CD4-positive, alpha-beta T cell (primary cell): Measurements from ENCODE around the gene C13orf46. TPM values are rescaled to one million over a fixed set of nuclear protein-coding genes. Genes with fewer than 3 reads are reported as not detected.

Experiments
- ATAC-seq: fragments of 200-7000 bp; cut with Tn5 transposase; one replicate; pipeline ENCODE4 v1.10.0; 2022; ENCODE audit warnings: mild to moderate bottlenecking; ENCODE audit not compliant: poor library complexity
- CTCF ChIA-PET: fragments of 350-600 bp; sonication (Branson Sonifier 250); formaldehyde crosslinking; loops from one replicate; lab custom pipeline; 2021; ENCODE audit warnings: antibody characterized with exemption, inconsistent platforms; lab: Charles Lee
- POLR2A ChIA-PET: fragments of 350-600 bp; sonication (Branson Sonifier 250); formaldehyde crosslinking; loops from one replicate; lab custom pipeline; 2021; ENCODE audit warnings: antibody characterized with exemption, inconsistent platforms; lab: Charles Lee
- DNase-seq, 14 experiments: peaks; one replicate each; pipeline ENCODE4 v3.0.0-alpha.2; 2013 to 2020; ENCODE audit warnings: mixed read lengths in 2 of 14
- H3K27ac ChIP-seq, 2 donors: one replicate each; pipeline versions ENCODE4 v1.5.1 to v1.7.0; 2013; ENCODE audit warnings: low read length in 2 of 2, low read depth in 1 of 2, mild to moderate bottlenecking in 1 of 2
- H3K27me3 ChIP-seq, 2 experiments: 1 replicate in 1 of 2; 2 replicates in 1 of 2; pipeline versions ENCODE4 v1.6.1 to v1.7.0; 2013; ENCODE audit warnings: low read length in 2 of 2, control low read depth in 1 of 2, mild to moderate bottlenecking in 1 of 2, moderate library complexity in 1 of 2; ENCODE audit not compliant: insufficient read depth in 2 of 2, control insufficient read depth in 1 of 2
- H3K36me3 ChIP-seq: one replicate; pipeline ENCODE4 v1.6.1; 2013; ENCODE audit warnings: low read length, control low read depth; ENCODE audit not compliant: insufficient read depth
- H3K4me1 ChIP-seq: one replicate; pipeline ENCODE4 v1.6.1; 2013; ENCODE audit warnings: low read length, control low read depth; ENCODE audit not compliant: insufficient read depth
- H3K4me3 ChIP-seq: one replicate; pipeline ENCODE4 v1.5.1; 2013; ENCODE audit warnings: mild to moderate bottlenecking, low read length, moderate library complexity
- H3K9me3 ChIP-seq, 2 experiments: 1 replicate in 1 of 2; 2 replicates in 1 of 2; pipeline versions ENCODE4 v1.6.1 to v1.7.0; 2013; ENCODE audit warnings: low read length in 2 of 2, mild to moderate bottlenecking in 2 of 2, control low read depth in 1 of 2, moderate library complexity in 1 of 2; ENCODE audit not compliant: control insufficient read depth in 1 of 2, insufficient read depth in 1 of 2
- H3K27ac Mint-ChIP-seq: one replicate; pipeline ENCODE4 v1.8.0; 2020; ENCODE audit warnings: mixed read lengths
- H3K27me3 Mint-ChIP-seq: one replicate; pipeline ENCODE4 v1.8.0; 2021; ENCODE audit warnings: mixed read lengths
- H3K36me3 Mint-ChIP-seq: one replicate; pipeline ENCODE4 v1.8.0; 2021; ENCODE audit warnings: low read depth, mixed read lengths
- H3K4me1 Mint-ChIP-seq: one replicate; pipeline ENCODE4 v1.8.0; 2021; ENCODE audit warnings: low read depth, mixed read lengths
- H3K4me3 Mint-ChIP-seq: one replicate; pipeline ENCODE4 v1.8.0; 2020; ENCODE audit warnings: mild to moderate bottlenecking, mixed read lengths
- H3K9me3 Mint-ChIP-seq: one replicate; pipeline ENCODE4 v1.8.0; 2020; ENCODE audit warnings: mixed read lengths
- CTCF ChIP-seq: fragments of 200-600 bp; IDR thresholded peaks from one replicate; pipeline ENCODE4 v1.8.0; 2022; ENCODE audit warnings: antibody characterized with exemption, mild to moderate bottlenecking
- intact Hi-C, 2 experiments: fragments of 100-400 bp; cut with DNase I in 1 of 2; cut with micrococcal nuclease in 1 of 2; formaldehyde crosslinking; loops; one replicate each; pipeline versions ENCODE4 v1.15.1 to v1.9.0; 2023 to 2025; cut with DNase I, micrococcal nuclease
- total RNA-seq, 174 experiments: library from RNA in 2 of 174; stranded (reverse) in 2 of 174; gene quantifications; one replicate each; pipeline ENCODE4 v1.2.3 and lab custom pipeline; 2021 to 2026

C13orf46 gene
- total RNA-seq, 2 experiments from 2014 or later = 19.3 to 19.7 TPM

GRCh38 chr13:113995051-113995601 is 21.2 kb upstream of the C13orf46 start:
- no peaks in the 10 kb centered on the region for H3K27me3 Mint-ChIP-seq
- H3K4me3 Mint-ChIP-seq = no peak overlapping the region
- ChIA-PET POLR2A (no interaction called here), CTCF (no interaction called here)
- H3K9me3 ChIP-seq = no peaks in the 10 kb centered on the region
- no peaks in the 10 kb centered on the region for H3K9me3 Mint-ChIP-seq
- intact Hi-C loops = loop anchor here in 1 of 2 experiments (2.0 kb wide), 1 partner anchor 14 kb away; no protein-coding TSS in a partner anchor
- H3K36me3 ChIP-seq = peaks cover 90% of the 10 kb centered on the region
- DNase-seq (no peak), ATAC-seq (peak; percentile 19)
- peaks cover 73% of the 10 kb centered on the region for H3K36me3 Mint-ChIP-seq
- no peak overlapping the region for H3K27ac Mint-ChIP-seq
- no peak overlapping the region for H3K4me3 ChIP-seq
- H3K4me1 ChIP-seq = no peaks in the 10 kb centered on the region
- no peak for TF ChIP-seq CTCF
- no peak overlapping the region for H3K27ac ChIP-seq
- H3K4me1 Mint-ChIP-seq = no peaks in the 10 kb centered on the region
- no peaks in the 10 kb centered on the region for H3K27me3 ChIP-seq

GRCh38 chr13:113992276-113993005 is 18.6 kb upstream of the C13orf46 start:
- TF ChIP-seq CTCF = no peak
- H3K36me3 ChIP-seq = peaks cover 76% of the 10 kb centered on the region
- Mint-ChIP-seq H3K36me3 (peaks cover 67% of the 10 kb centered on the region), H3K4me1 (no peaks in the 10 kb centered on the region), H3K27ac (peak overlapping the region; percentile 22), H3K9me3 (no peaks in the 10 kb centered on the region), H3K4me3 (no peak overlapping the region), H3K27me3 (no peaks in the 10 kb centered on the region)
- no peak overlapping the region for H3K4me3 ChIP-seq
- ATAC-seq (no peak), DNase-seq (no peak)
- intact Hi-C loops = no loop called here
- H3K27ac ChIP-seq = no peak overlapping the region
- no peaks in the 10 kb centered on the region for H3K9me3 ChIP-seq
- ChIA-PET CTCF (no interaction called here), POLR2A (no interaction called here)
- H3K27me3 ChIP-seq = no peaks in the 10 kb centered on the region
- no peaks in the 10 kb centered on the region for H3K4me1 ChIP-seq

GRCh38 chr13:113991676-113992179 is 17.9 kb upstream of the C13orf46 start:
- peak overlapping the region; percentile 22 for H3K27ac Mint-ChIP-seq
- ATAC-seq (no peak), DNase-seq (no peak)
- ChIA-PET CTCF (no interaction called here), POLR2A (no interaction called here)
- H3K4me1 Mint-ChIP-seq = no peaks in the 10 kb centered on the region
- intact Hi-C loops = no loop called here
- TF ChIP-seq CTCF = no peak
- Histone ChIP-seq H3K27me3 (no peaks in the 10 kb centered on the region), H3K4me3 (no peak overlapping the region), H3K27ac (no peak overlapping the region), H3K4me1 (no peaks in the 10 kb centered on the region), H3K36me3 (peaks cover 69% of the 10 kb centered on the region), H3K9me3 (no peaks in the 10 kb centered on the region)
- H3K27me3 Mint-ChIP-seq = no peaks in the 10 kb centered on the region
- peaks cover 61% of the 10 kb centered on the region for H3K36me3 Mint-ChIP-seq
- H3K9me3 Mint-ChIP-seq = no peaks in the 10 kb centered on the region
- no peak overlapping the region for H3K4me3 Mint-ChIP-seq
